DND-41 (cell line): Measurements from ENCODE around the gene FADS6.

ENCODE experiments used
- CTCF ChIP-seq: IDR thresholded peaks from 2 replicates; pipeline ENCODE4 v1.5.1; 2012; ENCODE audit warnings: borderline replicate concordance, low read length, moderate library complexity, mild to moderate bottlenecking; ENCODE audit not compliant: poor library complexity, severe bottlenecking; ENCODE audit errors: extremely low read depth
- EZH2 ChIP-seq: IDR thresholded peaks from 3 replicates; pipeline ENCODE4 v1.6.1; 2012; ENCODE audit warnings: borderline replicate concordance, low read depth, mild to moderate bottlenecking, moderate library complexity, low read length, inconsistent platforms; ENCODE audit not compliant: severe bottlenecking

DNA sequence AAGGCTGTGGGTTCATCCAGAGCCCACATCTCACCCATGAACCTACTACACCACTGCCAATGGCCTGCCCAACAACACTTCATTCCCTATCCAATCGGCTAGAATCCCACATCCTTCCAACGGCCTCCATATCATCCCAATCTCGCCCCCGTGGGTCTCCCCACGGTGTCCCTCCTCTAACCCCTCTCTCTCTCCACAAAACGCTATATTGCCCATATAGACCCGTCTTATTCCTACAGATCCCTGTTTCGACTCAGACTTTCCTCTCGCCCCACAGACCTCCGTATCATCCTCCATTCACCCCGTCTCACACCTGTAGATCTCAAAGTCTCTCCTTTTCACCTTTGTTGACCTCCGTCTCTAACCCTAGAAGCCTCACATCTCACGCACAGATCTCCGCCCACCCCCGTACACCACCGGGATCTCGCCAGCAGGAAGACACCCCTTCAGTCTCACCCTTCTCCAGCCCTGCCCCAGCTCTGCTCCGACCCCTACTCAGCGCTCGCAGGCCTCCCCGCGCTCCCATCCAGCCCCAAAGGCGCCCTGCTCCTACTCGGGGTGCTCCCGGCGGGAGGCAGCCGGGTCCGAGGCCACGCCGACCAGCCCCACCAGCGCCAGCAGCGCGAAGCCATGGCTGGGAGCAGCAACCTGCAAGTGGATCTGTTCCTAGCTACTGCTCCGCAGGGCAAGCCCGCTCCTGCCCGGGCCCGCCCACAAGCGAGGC, 21.0 kb downstream of the FADS6 start, which contains the start of gene FDXR:
- TF ChIP-seq CTCF: no peak
- TF ChIP-seq EZH2: no peak
